Loucy (cell line): ENCODE results near the gene CASK.

ENCODE experiments used
- H2AFZ ChIP-seq: fragments of 200-600 bp; sonication (generic); 2 replicates; pipeline ENCODE4 v1.6.0; 2016; ENCODE audit warnings: antibody characterized with exemption, mild to moderate bottlenecking, low read length, moderate library complexity
- H3F3A ChIP-seq: fragments of 200-600 bp; 2 replicates; pipeline ENCODE4 v1.6.0; 2016; ENCODE audit warnings: antibody characterized with exemption, low read depth, mild to moderate bottlenecking
- H3K27me3 ChIP-seq: fragments of 200-600 bp; sonication (generic); 2 replicates; pipeline ENCODE4 v1.6.1; 2014; ENCODE audit warnings: low read length, mild to moderate bottlenecking; ENCODE audit not compliant: insufficient read depth, poor library complexity, severe bottlenecking
- H3K36me3 ChIP-seq: fragments of 200-600 bp; sonication (generic); 2 replicates; pipeline ENCODE4 v1.6.1; 2016; ENCODE audit warnings: low read length; ENCODE audit not compliant: insufficient read depth
- H3K4me1 ChIP-seq: fragments of 200-600 bp; sonication (generic); 2 replicates; pipeline ENCODE4 v1.5.1; 2014; ENCODE audit warnings: low read length, mild to moderate bottlenecking; ENCODE audit not compliant: insufficient read depth, poor library complexity, severe bottlenecking
- H3K4me2 ChIP-seq: fragments of 200-600 bp; sonication (generic); 2 replicates; pipeline ENCODE4 v1.6.0; 2014; ENCODE audit warnings: antibody characterized with exemption, low read length, low read depth, mild to moderate bottlenecking; ENCODE audit not compliant: poor library complexity, severe bottlenecking
- H3K4me3 ChIP-seq: fragments of 200-600 bp; sonication (generic); 2 replicates; pipeline ENCODE4 v1.5.1; 2014; ENCODE audit warnings: low read length, mild to moderate bottlenecking, mixed read lengths; ENCODE audit not compliant: poor library complexity, severe bottlenecking
- H3K79me2 ChIP-seq: fragments of 200-600 bp; sonication (generic); 2 replicates; pipeline ENCODE4 v1.6.1; 2014; ENCODE audit warnings: low read length; ENCODE audit not compliant: insufficient read depth
- H3K9ac ChIP-seq: fragments of 200-600 bp; sonication (generic); 2 replicates; pipeline ENCODE4 v1.6.0; 2014; ENCODE audit warnings: mild to moderate bottlenecking, low read depth, low read length, moderate library complexity; ENCODE audit not compliant: poor library complexity, severe bottlenecking
- H3K9me2 ChIP-seq: fragments of 200-600 bp; sonication (generic); replicated peaks from 2 replicates; pipeline ENCODE4 v1.6.1; 2016; ENCODE audit warnings: low read depth, low read length, mixed read lengths
- H3K9me3 ChIP-seq: fragments of 200-600 bp; sonication (generic); 2 replicates; pipeline ENCODE4 v1.6.1; 2014; ENCODE audit warnings: mild to moderate bottlenecking, antibody characterized with exemption, low read length, low read depth; ENCODE audit not compliant: insufficient read depth
- H4K20me1 ChIP-seq: fragments of 200-600 bp; sonication (generic); 2 replicates; pipeline ENCODE4 v1.6.0; 2014; ENCODE audit warnings: antibody characterized with exemption, low read length, mild to moderate bottlenecking; ENCODE audit not compliant: insufficient read depth, poor library complexity, severe bottlenecking
- EZH2phosphoT487 ChIP-seq: fragments of 200-600 bp; IDR thresholded peaks from 2 replicates; pipeline ENCODE4 v1.6.1; 2018; ENCODE audit warnings: antibody characterized with exemption, mild to moderate bottlenecking, moderate library complexity, borderline replicate concordance
- TF ChIP-seq, protein P1 (sequence below): fragments of 200-600 bp; sonication (generic); conservative IDR thresholded peaks from 2 replicates; pipeline ENCODE4 v1.5.1; 2014; ENCODE audit warnings: mild to moderate bottlenecking, antibody characterized with exemption, low read length

The CASK gene

DNA sequence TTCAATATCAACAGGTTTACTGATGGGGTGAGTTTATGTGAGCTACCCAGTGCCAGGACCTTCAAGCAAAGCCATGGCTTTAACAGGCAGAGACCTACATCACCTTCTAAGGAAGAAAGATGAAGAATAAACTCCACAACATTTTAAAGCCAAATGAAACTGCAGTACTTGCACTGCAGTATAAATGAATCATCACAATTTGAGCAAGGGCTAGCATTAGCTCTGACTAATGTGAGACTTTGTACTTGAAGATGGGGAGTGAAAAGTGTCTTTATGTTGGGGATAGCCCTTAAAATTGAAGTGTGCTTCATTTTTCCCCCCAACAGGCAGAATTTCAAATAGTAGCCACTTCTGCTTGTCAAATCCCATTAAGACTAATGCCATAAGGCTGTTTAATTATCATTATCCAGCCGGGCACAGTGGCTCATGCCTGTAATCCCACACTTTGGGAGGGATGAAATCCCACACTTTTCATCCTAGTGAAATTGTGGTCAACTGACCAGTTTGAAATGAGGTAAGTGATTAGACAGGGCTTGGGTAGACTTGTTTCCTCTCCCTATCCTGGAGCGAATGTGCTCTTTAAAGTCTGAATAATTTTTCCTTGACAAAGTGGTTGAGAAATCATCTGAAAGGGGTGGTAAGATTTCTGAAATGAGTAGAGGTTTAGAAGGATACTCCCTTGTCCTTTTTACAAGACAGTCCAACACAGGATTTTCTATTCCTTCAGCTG is 261.8 kb downstream of the CASK start:
- Histone ChIP-seq H2AFZ (no peak overlapping the region), H3K4me3 (no peak overlapping the region), H4K20me1 (no peaks in the 10 kb centered on the region), H3K27me3 (no peaks in the 10 kb centered on the region), H3K4me1 (peaks cover 3% of the 10 kb centered on the region), H3K36me3 (peaks cover 32% of the 10 kb centered on the region; the same call in 1 of the 2 replicates), H3F3A (no peaks in the 10 kb centered on the region), H3K9me2 (no peaks in the 10 kb centered on the region), H3K9me3 (no peaks in the 10 kb centered on the region), H3K9ac (no peak overlapping the region), H3K79me2 (no peaks in the 10 kb centered on the region), H3K4me2 (no peak overlapping the region)
- TF ChIP-seq, protein P1, sequence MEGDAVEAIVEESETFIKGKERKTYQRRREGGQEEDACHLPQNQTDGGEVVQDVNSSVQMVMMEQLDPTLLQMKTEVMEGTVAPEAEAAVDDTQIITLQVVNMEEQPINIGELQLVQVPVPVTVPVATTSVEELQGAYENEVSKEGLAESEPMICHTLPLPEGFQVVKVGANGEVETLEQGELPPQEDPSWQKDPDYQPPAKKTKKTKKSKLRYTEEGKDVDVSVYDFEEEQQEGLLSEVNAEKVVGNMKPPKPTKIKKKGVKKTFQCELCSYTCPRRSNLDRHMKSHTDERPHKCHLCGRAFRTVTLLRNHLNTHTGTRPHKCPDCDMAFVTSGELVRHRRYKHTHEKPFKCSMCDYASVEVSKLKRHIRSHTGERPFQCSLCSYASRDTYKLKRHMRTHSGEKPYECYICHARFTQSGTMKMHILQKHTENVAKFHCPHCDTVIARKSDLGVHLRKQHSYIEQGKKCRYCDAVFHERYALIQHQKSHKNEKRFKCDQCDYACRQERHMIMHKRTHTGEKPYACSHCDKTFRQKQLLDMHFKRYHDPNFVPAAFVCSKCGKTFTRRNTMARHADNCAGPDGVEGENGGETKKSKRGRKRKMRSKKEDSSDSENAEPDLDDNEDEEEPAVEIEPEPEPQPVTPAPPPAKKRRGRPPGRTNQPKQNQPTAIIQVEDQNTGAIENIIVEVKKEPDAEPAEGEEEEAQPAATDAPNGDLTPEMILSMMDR = no peak
- TF ChIP-seq EZH2phosphoT487 = no peak

DNA sequence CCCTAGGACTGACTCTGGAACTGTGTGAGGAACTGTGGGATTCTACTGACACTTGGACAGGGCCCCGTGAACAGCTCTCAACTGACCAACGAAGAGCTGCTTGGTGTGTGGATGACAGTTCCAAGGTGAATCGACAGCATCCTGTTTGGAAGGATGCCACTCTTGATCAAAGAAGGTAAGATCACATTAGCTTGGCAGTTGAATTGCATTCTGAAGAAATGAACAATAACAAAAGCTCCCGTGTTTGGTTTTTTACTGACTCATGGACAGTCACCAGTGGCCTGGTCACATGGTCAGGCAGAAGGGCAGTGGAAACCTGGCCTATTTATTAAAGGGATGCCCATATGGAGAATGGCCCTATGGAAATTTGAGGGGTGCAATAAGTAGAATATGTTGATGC is 267.7 kb downstream of the CASK start:
- Histone ChIP-seq H3K79me2 (no peaks in the 10 kb centered on the region), H3K4me1 (no peaks in the 10 kb centered on the region), H3K9me3 (no peaks in the 10 kb centered on the region), H3K9me2 (no peaks in the 10 kb centered on the region), H3K4me2 (no peak overlapping the region), H3K4me3 (no peak overlapping the region), H3F3A (no peaks in the 10 kb centered on the region), H2AFZ (no peak overlapping the region), H4K20me1 (no peaks in the 10 kb centered on the region), H3K27me3 (no peaks in the 10 kb centered on the region), H3K36me3 (peaks cover 31% of the 10 kb centered on the region; the same call in 1 of the 2 replicates), H3K9ac (no peak overlapping the region)
- no peak for TF ChIP-seq EZH2phosphoT487
- TF ChIP-seq, protein P1 = no peak

DNA sequence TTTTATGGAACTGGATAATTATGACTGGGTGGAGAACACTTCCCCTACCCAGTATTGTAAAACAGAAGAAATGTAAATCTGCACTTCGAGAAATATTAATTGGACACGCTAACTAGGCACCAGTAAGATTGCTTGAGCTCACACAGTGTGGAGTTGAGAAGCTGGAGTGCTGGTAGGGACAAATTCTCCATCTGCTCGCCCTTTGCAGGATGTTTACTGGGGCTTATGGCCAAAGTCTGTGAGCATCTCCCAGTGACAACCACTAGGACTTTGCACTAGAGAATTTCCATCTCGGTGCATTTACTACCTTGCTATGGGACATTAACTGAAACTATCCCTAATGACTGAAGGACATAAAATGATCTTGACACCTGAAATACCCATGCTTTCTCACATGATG is 268.3 kb downstream of the CASK start:
- H3K4me1 ChIP-seq = no peaks in the 10 kb centered on the region
- peaks cover 27% of the 10 kb centered on the region; the same call in 1 of the 2 replicates for H3K36me3 ChIP-seq

More for the DNA sequence above, 268.3 kb downstream of the CASK start:
- Histone ChIP-seq H3K4me3 (no peak overlapping the region), H3K9ac (no peak overlapping the region), H3K27me3 (no peaks in the 10 kb centered on the region), H3K79me2 (no peaks in the 10 kb centered on the region), H3K4me2 (no peak overlapping the region), H3K9me3 (no peaks in the 10 kb centered on the region), H3K9me2 (no peaks in the 10 kb centered on the region), H2AFZ (no peak overlapping the region), H4K20me1 (no peaks in the 10 kb centered on the region), H3F3A (no peaks in the 10 kb centered on the region)
- TF ChIP-seq EZH2phosphoT487 = no peak
- TF ChIP-seq, protein P1 = no peak
